ENCODE measurements around the gene SLCO3A1. TPM values are rescaled to one million over a fixed set of nuclear protein-coding genes. Genes with fewer than 3 reads are reported as not detected.

The SLCO3A1 gene
- total and polyA plus RNA-seq, 12 donors: 33.9 to 57.2 (median 46.4) TPM

DNA sequence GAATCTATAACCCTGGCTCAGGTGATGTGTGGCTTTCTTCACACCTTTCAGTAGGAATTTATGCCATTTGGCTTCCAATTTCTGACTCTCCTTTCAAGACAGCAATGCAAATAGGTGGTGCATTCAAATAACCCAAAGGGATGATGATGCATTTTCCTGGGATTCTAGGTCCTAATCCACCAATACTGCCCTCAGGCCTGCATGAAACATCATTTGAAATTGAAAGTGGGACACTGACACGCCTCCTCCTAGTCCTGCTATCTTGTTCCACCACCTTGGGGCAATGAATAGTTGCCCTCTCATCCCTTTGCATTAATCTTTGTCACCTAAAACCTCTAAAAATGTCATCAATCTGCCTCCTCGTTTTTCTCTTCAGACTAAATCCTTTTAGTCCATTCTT lies 341.7 kb downstream of the SLCO3A1 start:
- WGBS, 2 donors: 55 to 68% methylated on average over 2 of the region's 2 CpGs
- DNase-seq: no peak
- Histone ChIP-seq H3K4me3 (no peak overlapping the region), H3K27ac (no peak overlapping the region), H3K4me1 (peaks cover 0 to 9% (median 0%) of the 10 kb centered on the region in 9 donors), H3K36me3 (no peaks in the 10 kb centered on the region), H3K27me3 (no peaks in the 10 kb centered on the region), H3K9me3 (no peaks in the 10 kb centered on the region)
- intact Hi-C loops (cut with DNase I): no loop called here
- TF ChIP-seq, protein P1, sequence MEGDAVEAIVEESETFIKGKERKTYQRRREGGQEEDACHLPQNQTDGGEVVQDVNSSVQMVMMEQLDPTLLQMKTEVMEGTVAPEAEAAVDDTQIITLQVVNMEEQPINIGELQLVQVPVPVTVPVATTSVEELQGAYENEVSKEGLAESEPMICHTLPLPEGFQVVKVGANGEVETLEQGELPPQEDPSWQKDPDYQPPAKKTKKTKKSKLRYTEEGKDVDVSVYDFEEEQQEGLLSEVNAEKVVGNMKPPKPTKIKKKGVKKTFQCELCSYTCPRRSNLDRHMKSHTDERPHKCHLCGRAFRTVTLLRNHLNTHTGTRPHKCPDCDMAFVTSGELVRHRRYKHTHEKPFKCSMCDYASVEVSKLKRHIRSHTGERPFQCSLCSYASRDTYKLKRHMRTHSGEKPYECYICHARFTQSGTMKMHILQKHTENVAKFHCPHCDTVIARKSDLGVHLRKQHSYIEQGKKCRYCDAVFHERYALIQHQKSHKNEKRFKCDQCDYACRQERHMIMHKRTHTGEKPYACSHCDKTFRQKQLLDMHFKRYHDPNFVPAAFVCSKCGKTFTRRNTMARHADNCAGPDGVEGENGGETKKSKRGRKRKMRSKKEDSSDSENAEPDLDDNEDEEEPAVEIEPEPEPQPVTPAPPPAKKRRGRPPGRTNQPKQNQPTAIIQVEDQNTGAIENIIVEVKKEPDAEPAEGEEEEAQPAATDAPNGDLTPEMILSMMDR (IDR thresholded peaks at IDR 0.05): no peak
- no peak for ATAC-seq

DNA sequence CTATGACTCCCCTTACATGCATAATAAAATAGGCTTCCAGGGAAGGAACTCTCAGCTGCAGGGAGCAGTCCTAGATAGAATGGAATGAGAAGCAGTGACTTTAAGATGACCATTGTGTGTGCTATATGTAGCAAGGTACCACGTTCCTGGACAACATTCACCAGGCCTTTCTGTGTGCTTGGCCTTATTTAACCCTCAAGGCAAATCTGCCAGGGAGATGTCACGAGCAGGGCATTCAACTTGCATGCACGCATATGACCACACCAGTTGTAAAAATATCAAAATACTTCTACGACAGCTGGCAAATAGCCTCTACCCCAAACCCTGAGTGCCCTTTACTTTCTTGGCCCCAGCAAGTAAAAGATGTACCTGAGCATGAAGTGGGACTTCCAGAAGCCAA lies 342.8 kb downstream of the SLCO3A1 start:
- no peaks in the 10 kb centered on the region for H3K36me3 ChIP-seq
- WGBS, 2 donors: 33 to 57% methylated on average over 4 of the region's 4 CpGs
- H3K4me1 ChIP-seq: peaks cover 0 to 9% (median 0%) of the 10 kb centered on the region in 9 donors
- H3K27me3 ChIP-seq: no peaks in the 10 kb centered on the region
- intact Hi-C loops (cut with DNase I): no loop called here
- no peak for DNase-seq
- TF ChIP-seq, protein P1 (IDR thresholded peaks at IDR 0.05): no peak
- H3K4me3 ChIP-seq: no peak overlapping the region
- peak in 3 of 8 donors; percentile 33 to 53 (median 50) for ATAC-seq
- no peak overlapping the region for H3K27ac ChIP-seq
- no peaks in the 10 kb centered on the region for H3K9me3 ChIP-seq

DNA sequence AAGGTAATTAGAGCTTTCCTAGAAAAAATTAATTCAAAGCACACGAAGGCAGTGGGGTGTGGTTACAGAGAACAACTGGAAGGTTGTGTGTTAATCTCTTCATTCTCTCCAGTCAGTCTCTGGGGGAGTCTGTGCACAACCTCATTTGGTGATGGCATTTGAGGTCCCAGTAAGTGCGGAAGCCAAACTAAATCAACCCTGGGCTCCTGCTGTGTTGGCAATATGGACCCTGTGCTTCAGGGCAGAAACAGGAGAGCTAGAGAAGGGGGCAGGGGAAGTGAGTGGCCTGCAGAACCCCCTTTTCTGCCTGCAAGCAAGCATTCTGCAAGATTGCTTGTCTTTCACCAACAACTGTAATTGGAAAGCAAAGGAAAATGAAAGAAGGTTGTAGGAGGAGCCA lies 344.2 kb downstream of the SLCO3A1 start:
- Histone ChIP-seq H3K27ac (no peak overlapping the region), H3K4me1 (peaks cover 0 to 9% (median 0%) of the 10 kb centered on the region in 9 donors), H3K4me3 (no peak overlapping the region), H3K9me3 (no peaks in the 10 kb centered on the region), H3K36me3 (no peaks in the 10 kb centered on the region), H3K27me3 (no peaks in the 10 kb centered on the region)
- DNase-seq (no peak), ATAC-seq (no peak)
- TF ChIP-seq, protein P1 (IDR thresholded peaks at IDR 0.05): no peak
- intact Hi-C loops (cut with DNase I): no loop called here
- WGBS, 2 donors: 53 to 68% methylated on average over 2 of the region's 2 CpGs

DNA sequence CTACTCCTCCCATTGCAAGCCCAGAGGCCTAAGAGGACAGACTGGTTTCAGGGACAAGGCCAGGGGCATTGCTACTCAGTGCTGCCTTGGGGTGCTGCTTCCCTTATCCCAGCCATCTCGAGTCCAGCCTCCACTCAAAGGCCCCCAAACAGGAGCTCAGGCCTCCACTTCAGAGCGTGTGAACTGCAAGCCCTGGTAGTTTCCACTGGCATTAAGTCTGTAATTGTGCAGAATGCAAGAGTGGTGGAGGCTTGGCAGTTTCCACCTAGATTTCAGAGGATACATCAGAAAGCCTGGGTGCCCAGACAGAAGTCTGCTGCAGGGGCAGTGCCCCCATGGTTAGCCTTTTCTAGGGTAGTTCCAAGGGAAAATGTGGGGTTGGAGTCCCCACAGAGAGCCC lies 347.4 kb downstream of the SLCO3A1 start:
- no peak for DNase-seq
- no peak for ATAC-seq
- Histone ChIP-seq H3K27ac (no peak overlapping the region), H3K9me3 (peaks cover 0 to 7% (median 0%) of the 10 kb centered on the region in 11 donors), H3K36me3 (no peaks in the 10 kb centered on the region), H3K4me1 (peaks cover 0 to 16% (median 0%) of the 10 kb centered on the region in 9 donors), H3K27me3 (no peaks in the 10 kb centered on the region), H3K4me3 (no peak overlapping the region)
- intact Hi-C loops (cut with DNase I): loop anchor here in 1 of 10 donors (5.0 kb wide), 1 partner anchor 104 kb away; no protein-coding TSS in a partner anchor
- TF ChIP-seq, protein P1 (IDR thresholded peaks at IDR 0.05): no peak
- 78 to 80% methylated on average over 2 of the region's 2 CpGs for WGBS, 2 donors

Data from heart right ventricle (tissue), 16 donors.